ENCODE data around the gene SYS1.

SYS1 gene

DNA sequence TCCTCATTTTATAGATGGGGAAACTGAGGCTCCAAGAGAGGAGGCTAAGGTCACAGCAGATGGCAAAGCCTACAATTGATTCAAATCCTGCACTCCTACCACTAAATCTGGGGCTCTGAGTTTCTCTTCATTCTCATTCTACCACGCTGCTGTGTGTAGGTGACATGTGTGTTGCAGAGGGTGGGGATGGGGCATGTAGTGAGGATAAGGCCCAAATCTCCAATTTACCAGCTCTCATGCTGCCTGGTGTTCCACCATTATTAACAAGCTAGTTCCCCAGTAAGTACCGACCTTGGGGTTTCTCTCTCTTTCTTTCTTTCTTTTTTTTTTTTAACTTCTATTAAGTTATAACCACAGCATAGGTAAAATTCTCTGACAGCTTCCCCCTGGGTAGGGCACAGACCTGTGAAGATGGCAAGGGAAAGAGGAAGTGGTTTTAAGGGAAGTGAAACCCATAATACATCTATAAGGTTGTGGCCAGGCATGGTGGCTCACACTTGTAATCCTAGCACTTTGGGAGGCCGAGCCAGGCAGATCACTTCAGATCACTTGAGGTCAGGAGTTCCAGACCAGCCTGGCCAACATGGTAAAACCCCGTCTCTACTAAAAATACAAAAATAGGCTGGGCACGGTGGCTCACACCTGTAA lies 41.9 kb upstream of the SYS1 start:
- TF ChIP-seq, protein P1, sequence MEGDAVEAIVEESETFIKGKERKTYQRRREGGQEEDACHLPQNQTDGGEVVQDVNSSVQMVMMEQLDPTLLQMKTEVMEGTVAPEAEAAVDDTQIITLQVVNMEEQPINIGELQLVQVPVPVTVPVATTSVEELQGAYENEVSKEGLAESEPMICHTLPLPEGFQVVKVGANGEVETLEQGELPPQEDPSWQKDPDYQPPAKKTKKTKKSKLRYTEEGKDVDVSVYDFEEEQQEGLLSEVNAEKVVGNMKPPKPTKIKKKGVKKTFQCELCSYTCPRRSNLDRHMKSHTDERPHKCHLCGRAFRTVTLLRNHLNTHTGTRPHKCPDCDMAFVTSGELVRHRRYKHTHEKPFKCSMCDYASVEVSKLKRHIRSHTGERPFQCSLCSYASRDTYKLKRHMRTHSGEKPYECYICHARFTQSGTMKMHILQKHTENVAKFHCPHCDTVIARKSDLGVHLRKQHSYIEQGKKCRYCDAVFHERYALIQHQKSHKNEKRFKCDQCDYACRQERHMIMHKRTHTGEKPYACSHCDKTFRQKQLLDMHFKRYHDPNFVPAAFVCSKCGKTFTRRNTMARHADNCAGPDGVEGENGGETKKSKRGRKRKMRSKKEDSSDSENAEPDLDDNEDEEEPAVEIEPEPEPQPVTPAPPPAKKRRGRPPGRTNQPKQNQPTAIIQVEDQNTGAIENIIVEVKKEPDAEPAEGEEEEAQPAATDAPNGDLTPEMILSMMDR (conservative IDR thresholded peaks at IDR 0.05) = no peak
- peak overlapping the region; percentile 69 for H3K27ac ChIP-seq

DNA sequence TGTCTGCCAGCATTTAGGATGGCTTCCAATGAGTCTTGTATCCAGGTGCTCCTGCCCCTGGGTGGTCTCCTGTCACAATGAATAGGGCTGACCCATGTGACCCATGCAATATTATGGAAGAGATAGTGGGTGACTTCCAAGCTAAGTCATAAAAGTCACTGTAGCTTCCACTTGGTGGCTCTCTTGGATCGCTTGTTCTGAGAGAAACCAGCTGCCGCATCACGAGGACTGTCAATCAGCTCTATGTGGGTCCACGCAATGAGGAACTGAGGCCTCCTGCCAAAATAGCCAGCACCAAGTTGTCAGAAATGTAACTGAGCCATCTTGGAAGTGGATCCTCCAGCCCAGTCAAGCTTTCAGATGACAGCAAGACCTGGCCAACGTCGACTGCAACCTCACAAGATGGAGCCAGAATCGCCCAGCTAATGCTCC lies 40.0 kb upstream of the SYS1 start:
- peak overlapping the region; percentile 69 for H3K27ac ChIP-seq
- TF ChIP-seq, protein P1 (conservative IDR thresholded peaks at IDR 0.05) = peak; percentile 68

DNA sequence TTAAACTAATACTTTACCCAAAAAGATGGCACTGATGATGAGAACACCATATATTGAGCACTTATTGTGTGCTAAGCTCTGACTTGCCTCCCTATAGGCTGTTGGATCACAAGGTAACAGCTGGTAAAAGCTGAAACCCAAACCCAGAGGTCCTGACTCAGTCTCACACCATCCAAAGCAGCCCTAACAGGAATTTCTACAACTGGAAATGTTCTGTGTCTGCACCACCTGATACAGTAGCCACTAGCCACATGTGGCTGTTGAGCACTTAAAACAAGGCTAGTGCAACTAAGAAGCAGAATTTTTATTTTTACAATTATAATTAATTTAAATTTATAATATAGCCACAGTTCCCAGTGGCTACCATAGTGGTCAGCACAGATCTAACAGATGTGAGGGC lies 39.2 kb upstream of the SYS1 start:
- TF ChIP-seq, protein P1 (conservative IDR thresholded peaks at IDR 0.05) = no peak
- H3K27ac ChIP-seq = no peak overlapping the region; the same call in 1 of the 2 replicates

DNA sequence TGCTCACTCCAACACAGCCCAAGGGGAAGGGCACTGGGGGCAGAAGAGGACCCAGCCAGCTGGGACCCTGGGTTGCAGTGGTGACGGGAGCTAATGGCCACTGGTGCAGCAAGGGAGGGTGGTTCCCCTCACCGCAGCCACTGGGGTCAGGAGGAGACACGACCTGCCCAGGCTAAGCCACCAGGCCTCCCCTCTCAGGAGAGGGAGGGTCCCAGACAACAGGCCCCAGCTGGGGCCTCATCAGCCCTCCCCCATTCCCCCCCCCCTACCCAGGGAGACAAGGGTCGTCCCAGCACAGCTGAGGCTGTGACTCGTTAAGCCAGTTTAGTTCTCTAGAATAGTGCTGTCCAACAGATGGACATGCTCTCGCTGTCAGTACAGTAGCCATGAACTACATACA lies 37.6 kb upstream of the SYS1 start:
- H3K27ac ChIP-seq = no peak overlapping the region
- TF ChIP-seq, protein P1 (conservative IDR thresholded peaks at IDR 0.05) = no peak

DNA sequence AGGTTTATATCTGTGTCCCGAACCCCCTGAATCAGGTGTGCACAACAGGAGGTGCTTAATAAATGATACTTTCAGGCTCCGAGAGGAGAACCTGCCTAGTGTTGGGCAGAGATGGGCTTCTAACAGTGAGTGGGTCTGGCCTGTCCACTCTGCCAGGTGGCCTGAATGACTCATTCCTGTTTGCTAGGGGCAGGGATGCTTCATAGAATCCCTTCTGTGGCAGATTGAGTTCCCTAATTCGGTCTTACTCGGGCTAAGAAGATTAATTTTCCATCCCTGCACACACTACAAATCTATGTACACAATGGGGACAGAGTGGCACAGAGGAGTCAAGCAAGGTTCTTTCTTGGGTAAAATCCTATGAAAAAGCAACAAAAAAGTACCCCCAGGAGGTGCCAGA lies 34.5 kb upstream of the SYS1 start:
- TF ChIP-seq, protein P1 (conservative IDR thresholded peaks at IDR 0.05) = no peak

DNA sequence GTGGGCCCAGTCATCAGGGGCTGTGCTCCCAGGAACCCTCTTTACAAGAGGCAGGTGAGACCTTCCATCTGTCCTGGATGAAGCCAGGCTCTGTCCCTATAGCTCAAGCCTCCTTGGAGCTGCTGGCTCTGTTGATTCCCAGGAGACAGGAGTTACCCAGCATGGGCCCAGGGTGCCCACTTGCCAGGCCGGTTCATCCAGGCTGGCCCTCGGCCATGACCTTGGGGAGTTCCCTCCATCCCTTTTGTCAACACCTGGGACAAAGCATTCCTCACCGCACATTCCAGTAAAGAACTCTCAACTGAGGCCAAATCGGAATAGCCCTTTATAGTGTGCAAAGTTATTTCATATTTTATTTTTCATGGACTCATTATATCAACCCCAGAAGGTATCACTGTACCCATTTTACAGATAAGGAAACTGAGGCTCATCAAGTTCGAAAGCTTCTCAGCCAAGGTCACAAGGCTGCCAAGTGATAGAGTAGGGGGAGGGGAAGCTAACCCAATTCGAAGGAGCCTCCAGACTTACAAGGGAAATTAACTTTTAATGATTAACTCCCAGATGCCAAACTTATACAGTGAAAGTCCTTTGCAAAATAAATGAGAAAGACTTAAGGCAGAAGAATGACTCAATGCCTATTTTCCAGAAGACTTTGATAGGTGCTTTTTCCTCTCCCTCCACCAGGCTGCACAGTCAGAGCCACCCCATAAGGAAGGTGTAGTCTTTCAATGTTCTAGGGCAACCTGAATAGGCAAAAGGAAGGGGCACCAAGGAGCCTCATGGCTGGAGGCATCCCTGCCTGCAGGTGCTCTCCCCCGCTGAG lies 33.2 kb upstream of the SYS1 start:
- H3K27ac ChIP-seq = peak overlapping the region; percentile 64

More for the DNA sequence above, 34.5 kb upstream of the SYS1 start:
- peak overlapping the region; percentile 64 for H3K27ac ChIP-seq

DNA sequence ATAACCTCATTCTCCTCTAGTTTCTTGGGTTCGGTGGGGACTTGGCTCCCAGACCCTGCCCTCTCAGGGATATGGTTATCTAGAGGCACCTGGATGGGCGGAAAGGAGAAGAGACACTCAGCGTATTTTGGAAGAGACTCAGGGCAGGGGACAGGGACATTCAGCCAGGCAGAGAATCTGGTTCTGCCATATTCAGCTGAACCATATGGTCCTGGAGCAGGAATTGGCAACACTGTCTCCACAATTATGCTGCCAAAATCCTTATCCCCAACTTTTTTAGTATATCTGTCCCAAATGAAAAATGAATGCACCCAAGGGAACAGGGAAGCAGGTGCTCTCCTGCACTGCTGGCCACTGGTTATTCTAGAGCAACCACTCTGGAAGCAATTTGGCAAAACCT lies 32.5 kb upstream of the SYS1 start:
- TF ChIP-seq, protein P1 (conservative IDR thresholded peaks at IDR 0.05) = no peak
- H3K27ac ChIP-seq = peak overlapping the region; percentile 64

More for the DNA sequence above, 33.2 kb upstream of the SYS1 start:
- TF ChIP-seq, protein P1 (conservative IDR thresholded peaks at IDR 0.05) = no peak

Measured in VCaP (cell line).